ENCODE results near the gene NFKBIE. TPM values are rescaled to one million over a fixed set of nuclear protein-coding genes. Genes with fewer than 3 reads are reported as not detected.

NFKBIE gene
- total and polyA plus RNA-seq, 2 of the 13 experiments (the other 11 are each of a cell fraction or from before 2014, with no cell fraction given) = 6.7 to 14.5 TPM

GRCh38 chr6:44237813-44238433 is 27.4 kb downstream of the NFKBIE start (continued):
- TF ChIP-seq ZNF142 (CRISPR knock-in tag; IDR thresholded peaks at IDR 0.05) (peak; percentile 49; the same call in 1 of the 2 replicates), THRA (CRISPR knock-in tag; IDR thresholded peaks at IDR 0.05; ENCODE audit: borderline replicate concordance) (peak; percentile 29; the same call in 1 of the 2 replicates), TCF12 (IDR thresholded peaks at IDR 0.05) (no peak), TCF12 (CRISPR knock-in tag; IDR thresholded peaks at IDR 0.05) (no peak), ZNF382 (CRISPR knock-in tag; IDR thresholded peaks at IDR 0.05; ENCODE audit: borderline replicate concordance) (no peak), EEA1 (CRISPR knock-in tag; IDR thresholded peaks at IDR 0.05; ENCODE audit: borderline replicate concordance) (no peak; the same call in 1 of the 2 replicates), TBP (CRISPR knock-in tag; IDR thresholded peaks at IDR 0.05) (no peak), ASH2L (IDR thresholded peaks at IDR 0.05; ENCODE audit: insufficient read length, low read depth, low read length) (peak; percentile 79), CAMTA2 (CRISPR knock-in tag; IDR thresholded peaks at IDR 0.05; ENCODE audit: borderline replicate concordance) (no peak), RXRA (CRISPR knock-in tag; IDR thresholded peaks at IDR 0.05) (peak; percentile 77; the same call in 1 of the 2 replicates), ZNF672 (CRISPR knock-in tag; IDR thresholded peaks at IDR 0.05) (no peak), ZNF124 (CRISPR knock-in tag; IDR thresholded peaks at IDR 0.05) (no peak)
- TF ChIP-seq, protein P1, sequence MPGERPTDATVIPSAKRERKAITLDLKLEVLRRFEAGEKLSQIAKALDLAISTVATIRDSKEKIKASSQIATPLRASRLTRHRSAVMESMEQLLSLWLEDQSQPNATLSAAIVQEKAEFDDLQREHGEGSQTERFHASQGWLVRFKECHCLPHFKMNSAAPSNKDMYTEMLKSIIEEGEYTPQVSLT (CRISPR knock-in tag; IDR thresholded peaks at IDR 0.05; ENCODE audit: borderline replicate concordance, low read depth) = no peak
- TF ChIP-seq, protein P2, sequence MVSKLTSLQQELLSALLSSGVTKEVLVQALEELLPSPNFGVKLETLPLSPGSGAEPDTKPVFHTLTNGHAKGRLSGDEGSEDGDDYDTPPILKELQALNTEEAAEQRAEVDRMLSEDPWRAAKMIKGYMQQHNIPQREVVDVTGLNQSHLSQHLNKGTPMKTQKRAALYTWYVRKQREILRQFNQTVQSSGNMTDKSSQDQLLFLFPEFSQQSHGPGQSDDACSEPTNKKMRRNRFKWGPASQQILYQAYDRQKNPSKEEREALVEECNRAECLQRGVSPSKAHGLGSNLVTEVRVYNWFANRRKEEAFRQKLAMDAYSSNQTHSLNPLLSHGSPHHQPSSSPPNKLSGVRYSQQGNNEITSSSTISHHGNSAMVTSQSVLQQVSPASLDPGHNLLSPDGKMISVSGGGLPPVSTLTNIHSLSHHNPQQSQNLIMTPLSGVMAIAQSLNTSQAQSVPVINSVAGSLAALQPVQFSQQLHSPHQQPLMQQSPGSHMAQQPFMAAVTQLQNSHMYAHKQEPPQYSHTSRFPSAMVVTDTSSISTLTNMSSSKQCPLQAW (CRISPR knock-in tag; IDR thresholded peaks at IDR 0.05) = peak; percentile 74; the same call in 1 of the 2 replicates
- TF ChIP-seq, protein P3, sequence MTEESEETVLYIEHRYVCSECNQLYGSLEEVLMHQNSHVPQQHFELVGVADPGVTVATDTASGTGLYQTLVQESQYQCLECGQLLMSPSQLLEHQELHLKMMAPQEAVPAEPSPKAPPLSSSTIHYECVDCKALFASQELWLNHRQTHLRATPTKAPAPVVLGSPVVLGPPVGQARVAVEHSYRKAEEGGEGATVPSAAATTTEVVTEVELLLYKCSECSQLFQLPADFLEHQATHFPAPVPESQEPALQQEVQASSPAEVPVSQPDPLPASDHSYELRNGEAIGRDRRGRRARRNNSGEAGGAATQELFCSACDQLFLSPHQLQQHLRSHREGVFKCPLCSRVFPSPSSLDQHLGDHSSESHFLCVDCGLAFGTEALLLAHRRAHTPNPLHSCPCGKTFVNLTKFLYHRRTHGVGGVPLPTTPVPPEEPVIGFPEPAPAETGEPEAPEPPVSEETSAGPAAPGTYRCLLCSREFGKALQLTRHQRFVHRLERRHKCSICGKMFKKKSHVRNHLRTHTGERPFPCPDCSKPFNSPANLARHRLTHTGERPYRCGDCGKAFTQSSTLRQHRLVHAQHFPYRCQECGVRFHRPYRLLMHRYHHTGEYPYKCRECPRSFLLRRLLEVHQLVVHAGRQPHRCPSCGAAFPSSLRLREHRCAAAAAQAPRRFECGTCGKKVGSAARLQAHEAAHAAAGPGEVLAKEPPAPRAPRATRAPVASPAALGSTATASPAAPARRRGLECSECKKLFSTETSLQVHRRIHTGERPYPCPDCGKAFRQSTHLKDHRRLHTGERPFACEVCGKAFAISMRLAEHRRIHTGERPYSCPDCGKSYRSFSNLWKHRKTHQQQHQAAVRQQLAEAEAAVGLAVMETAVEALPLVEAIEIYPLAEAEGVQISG (CRISPR knock-in tag; IDR thresholded peaks at IDR 0.05) = peak; percentile 67; the same call in 1 of the 2 replicates

Data from HepG2 (cell line).